Mucosa of rectum (tissue), 2 donors: ENCODE measurements around the gene ACP1.

ENCODE experiments used
- H3K27ac ChIP-seq, 2 donors: one replicate each; pipeline ENCODE4 v1.7.0; 2013; ENCODE audit warnings: inconsistent platforms in 2 of 2, low read depth in 2 of 2, low read length in 2 of 2
- H3K27me3 ChIP-seq, 2 donors: one replicate each; pipeline ENCODE4 v1.7.0; 2013; ENCODE audit warnings: low read length in 2 of 2; ENCODE audit not compliant: control insufficient read depth in 2 of 2, insufficient read depth in 2 of 2
- H3K36me3 ChIP-seq, 2 donors: one replicate each; pipeline ENCODE4 v1.7.0; 2013; ENCODE audit warnings: low read length in 2 of 2; ENCODE audit not compliant: control insufficient read depth in 2 of 2, insufficient read depth in 2 of 2
- H3K4me1 ChIP-seq, 2 donors: one replicate each; pipeline ENCODE4 v1.7.0; 2013; ENCODE audit warnings: low read length in 2 of 2, mild to moderate bottlenecking in 1 of 2; ENCODE audit not compliant: control insufficient read depth in 2 of 2, insufficient read depth in 2 of 2
- H3K4me3 ChIP-seq, 2 donors: one replicate each; pipeline ENCODE4 v1.7.0; 2013; ENCODE audit warnings: low read length in 2 of 2
- H3K9ac ChIP-seq, 2 donors: one replicate each; pipeline ENCODE4 v1.7.0; 2013; ENCODE audit warnings: low read length in 2 of 2, low read depth in 1 of 2, mild to moderate bottlenecking in 1 of 2
- H3K9me3 ChIP-seq, 2 donors: one replicate each; pipeline ENCODE4 v1.7.0; 2013; ENCODE audit warnings: low read length in 2 of 2; ENCODE audit not compliant: control insufficient read depth in 2 of 2
- donor health status: healthy.
- donor health status: Normal muscosa, but diverticular disease.

Gene ACP1

GRCh38 chr2:320561-320960 lies 55.8 kb downstream of the ACP1 start:
- no peaks in the 10 kb centered on the region for H3K36me3 ChIP-seq
- H3K9ac ChIP-seq, result no peak overlapping the region
- H3K27ac ChIP-seq, result no peak overlapping the region
- no peaks in the 10 kb centered on the region for H3K4me1 ChIP-seq
- H3K4me3 ChIP-seq, result no peak overlapping the region
- no peaks in the 10 kb centered on the region for H3K9me3 ChIP-seq
- H3K27me3 ChIP-seq, result no peaks in the 10 kb centered on the region

- H3K27me3 ChIP-seq, result no peaks in the 10 kb centered on the region
- H3K4me1 ChIP-seq, result no peaks in the 10 kb centered on the region
- H3K27ac ChIP-seq, result no peak overlapping the region
- no peak overlapping the region for H3K9ac ChIP-seq
- no peaks in the 10 kb centered on the region for H3K9me3 ChIP-seq
- H3K4me3 ChIP-seq, result no peak overlapping the region
- no peaks in the 10 kb centered on the region for H3K36me3 ChIP-seq
These were observed 57.6 kb downstream of the ACP1 start for GRCh38 chr2:322326-322725.

GRCh38 chr2:323035-323434 lies 58.3 kb downstream of the ACP1 start:
- Histone ChIP-seq H3K9me3 (no peaks in the 10 kb centered on the region), H3K27ac (no peak overlapping the region), H3K36me3 (no peaks in the 10 kb centered on the region), H3K27me3 (no peaks in the 10 kb centered on the region), H3K4me1 (no peaks in the 10 kb centered on the region), H3K9ac (no peak overlapping the region), H3K4me3 (no peak overlapping the region)
